Measurements from ENCODE around the gene ARRB1. TPM values are rescaled to one million over a fixed set of nuclear protein-coding genes. Genes with fewer than 3 reads are reported as not detected.

The ARRB1 gene
- total and polyA plus RNA-seq, 4 donors = 3.3 to 21.2 (median 12.5) TPM

DNA sequence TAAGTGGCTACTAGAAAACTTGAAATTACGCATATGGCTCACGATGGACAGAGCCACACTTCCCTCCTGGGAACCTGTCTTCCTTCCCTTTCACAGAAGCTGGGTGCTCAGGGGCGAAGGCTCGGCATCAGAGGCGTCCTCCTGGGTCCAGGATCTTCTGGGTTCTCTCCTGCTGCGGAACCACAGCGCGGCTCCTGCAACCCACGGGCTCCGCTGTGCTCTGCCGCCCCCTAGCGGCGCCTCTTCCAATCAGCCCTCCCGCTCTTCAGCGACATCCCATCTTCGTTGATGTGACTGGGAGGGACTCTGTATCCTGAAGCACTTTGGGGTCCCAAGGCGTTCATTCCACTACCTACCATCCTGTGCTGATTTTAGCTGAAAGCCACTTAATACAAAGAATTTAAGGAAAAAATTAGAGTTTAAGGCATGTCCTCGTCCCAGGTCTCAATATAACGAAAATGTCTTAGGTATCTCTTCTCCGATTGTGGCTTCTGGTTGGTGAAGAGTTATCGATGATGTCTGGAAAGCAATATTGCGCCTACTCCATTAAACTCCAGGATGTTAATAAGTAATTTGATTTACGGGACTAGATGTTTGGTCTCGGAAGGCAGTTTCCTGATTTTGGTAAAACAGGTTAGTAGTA, 33.1 kb upstream of the ARRB1 start:
- WGBS = 20% methylated on average over 24 of the region's 24 CpGs
- no peaks in the 10 kb centered on the region for H3K9me3 ChIP-seq (ENCODE audit: control insufficient read depth in 4 of 4, low read length in 3 of 4)
- TF ChIP-seq NR2F2 (IDR thresholded peaks at IDR 0.05) (no peak), RAD21 (IDR thresholded peaks at IDR 0.05) (peak; percentile 98 to 99), GABPA (IDR thresholded peaks at IDR 0.05 in 1 of 2, conservative IDR thresholded peaks at IDR 0.05 in 1 of 2) (no peak), HNF4A (conservative IDR thresholded peaks at IDR 0.05) (no peak), RXRA (IDR thresholded peaks at IDR 0.05) (peak in 1 of 2 donors; percentile 9), TAF1 (conservative IDR thresholded peaks at IDR 0.05) (no peak), EGR1 (IDR thresholded peaks at IDR 0.05; ENCODE audit: low read depth in 2 of 2) (no peak)
- TF ChIP-seq, protein P1, sequence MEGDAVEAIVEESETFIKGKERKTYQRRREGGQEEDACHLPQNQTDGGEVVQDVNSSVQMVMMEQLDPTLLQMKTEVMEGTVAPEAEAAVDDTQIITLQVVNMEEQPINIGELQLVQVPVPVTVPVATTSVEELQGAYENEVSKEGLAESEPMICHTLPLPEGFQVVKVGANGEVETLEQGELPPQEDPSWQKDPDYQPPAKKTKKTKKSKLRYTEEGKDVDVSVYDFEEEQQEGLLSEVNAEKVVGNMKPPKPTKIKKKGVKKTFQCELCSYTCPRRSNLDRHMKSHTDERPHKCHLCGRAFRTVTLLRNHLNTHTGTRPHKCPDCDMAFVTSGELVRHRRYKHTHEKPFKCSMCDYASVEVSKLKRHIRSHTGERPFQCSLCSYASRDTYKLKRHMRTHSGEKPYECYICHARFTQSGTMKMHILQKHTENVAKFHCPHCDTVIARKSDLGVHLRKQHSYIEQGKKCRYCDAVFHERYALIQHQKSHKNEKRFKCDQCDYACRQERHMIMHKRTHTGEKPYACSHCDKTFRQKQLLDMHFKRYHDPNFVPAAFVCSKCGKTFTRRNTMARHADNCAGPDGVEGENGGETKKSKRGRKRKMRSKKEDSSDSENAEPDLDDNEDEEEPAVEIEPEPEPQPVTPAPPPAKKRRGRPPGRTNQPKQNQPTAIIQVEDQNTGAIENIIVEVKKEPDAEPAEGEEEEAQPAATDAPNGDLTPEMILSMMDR (IDR thresholded peaks at IDR 0.05; ENCODE audit: low read depth, low read length, missing input control) = peak; percentile 90
- TF ChIP-seq, protein P2, sequence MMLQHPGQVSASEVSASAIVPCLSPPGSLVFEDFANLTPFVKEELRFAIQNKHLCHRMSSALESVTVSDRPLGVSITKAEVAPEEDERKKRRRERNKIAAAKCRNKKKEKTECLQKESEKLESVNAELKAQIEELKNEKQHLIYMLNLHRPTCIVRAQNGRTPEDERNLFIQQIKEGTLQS (IDR thresholded peaks at IDR 0.05) = no peak
- TF ChIP-seq, protein P3, sequence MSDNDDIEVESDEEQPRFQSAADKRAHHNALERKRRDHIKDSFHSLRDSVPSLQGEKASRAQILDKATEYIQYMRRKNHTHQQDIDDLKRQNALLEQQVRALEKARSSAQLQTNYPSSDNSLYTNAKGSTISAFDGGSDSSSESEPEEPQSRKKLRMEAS (IDR thresholded peaks at IDR 0.05) = no peak
- TF ChIP-seq, protein P4, sequence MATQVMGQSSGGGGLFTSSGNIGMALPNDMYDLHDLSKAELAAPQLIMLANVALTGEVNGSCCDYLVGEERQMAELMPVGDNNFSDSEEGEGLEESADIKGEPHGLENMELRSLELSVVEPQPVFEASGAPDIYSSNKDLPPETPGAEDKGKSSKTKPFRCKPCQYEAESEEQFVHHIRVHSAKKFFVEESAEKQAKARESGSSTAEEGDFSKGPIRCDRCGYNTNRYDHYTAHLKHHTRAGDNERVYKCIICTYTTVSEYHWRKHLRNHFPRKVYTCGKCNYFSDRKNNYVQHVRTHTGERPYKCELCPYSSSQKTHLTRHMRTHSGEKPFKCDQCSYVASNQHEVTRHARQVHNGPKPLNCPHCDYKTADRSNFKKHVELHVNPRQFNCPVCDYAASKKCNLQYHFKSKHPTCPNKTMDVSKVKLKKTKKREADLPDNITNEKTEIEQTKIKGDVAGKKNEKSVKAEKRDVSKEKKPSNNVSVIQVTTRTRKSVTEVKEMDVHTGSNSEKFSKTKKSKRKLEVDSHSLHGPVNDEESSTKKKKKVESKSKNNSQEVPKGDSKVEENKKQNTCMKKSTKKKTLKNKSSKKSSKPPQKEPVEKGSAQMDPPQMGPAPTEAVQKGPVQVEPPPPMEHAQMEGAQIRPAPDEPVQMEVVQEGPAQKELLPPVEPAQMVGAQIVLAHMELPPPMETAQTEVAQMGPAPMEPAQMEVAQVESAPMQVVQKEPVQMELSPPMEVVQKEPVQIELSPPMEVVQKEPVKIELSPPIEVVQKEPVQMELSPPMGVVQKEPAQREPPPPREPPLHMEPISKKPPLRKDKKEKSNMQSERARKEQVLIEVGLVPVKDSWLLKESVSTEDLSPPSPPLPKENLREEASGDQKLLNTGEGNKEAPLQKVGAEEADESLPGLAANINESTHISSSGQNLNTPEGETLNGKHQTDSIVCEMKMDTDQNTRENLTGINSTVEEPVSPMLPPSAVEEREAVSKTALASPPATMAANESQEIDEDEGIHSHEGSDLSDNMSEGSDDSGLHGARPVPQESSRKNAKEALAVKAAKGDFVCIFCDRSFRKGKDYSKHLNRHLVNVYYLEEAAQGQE (IDR thresholded peaks at IDR 0.05) = no peak
- no peak overlapping the region for H3K4me3 ChIP-seq (ENCODE audit: low read depth in 1 of 3, low read length in 3 of 3)
- DNase-seq (ENCODE audit: low spot score) = peak; percentile 86
- H3K27me3 ChIP-seq (ENCODE audit: control insufficient read depth in 4 of 4, insufficient read depth in 4 of 4, low read length in 3 of 4) = no peaks in the 10 kb centered on the region
- no peak overlapping the region for H3K27ac ChIP-seq (ENCODE audit: low read depth in 1 of 2, low read length in 2 of 2)
- H3K9ac ChIP-seq (ENCODE audit: low read depth in 1 of 2, low read length in 2 of 2) = no peak overlapping the region
- H3K4me1 ChIP-seq (ENCODE audit: control insufficient read depth in 4 of 4, insufficient read depth in 4 of 4, low read length in 3 of 4) = peaks cover 0 to 8% (median 2%) of the 10 kb centered on the region in 4 donors
- H3K36me3 ChIP-seq (ENCODE audit: control insufficient read depth in 4 of 4, insufficient read depth in 3 of 4, low read depth in 1 of 4, low read length in 3 of 4) = no peaks in the 10 kb centered on the region

DNA sequence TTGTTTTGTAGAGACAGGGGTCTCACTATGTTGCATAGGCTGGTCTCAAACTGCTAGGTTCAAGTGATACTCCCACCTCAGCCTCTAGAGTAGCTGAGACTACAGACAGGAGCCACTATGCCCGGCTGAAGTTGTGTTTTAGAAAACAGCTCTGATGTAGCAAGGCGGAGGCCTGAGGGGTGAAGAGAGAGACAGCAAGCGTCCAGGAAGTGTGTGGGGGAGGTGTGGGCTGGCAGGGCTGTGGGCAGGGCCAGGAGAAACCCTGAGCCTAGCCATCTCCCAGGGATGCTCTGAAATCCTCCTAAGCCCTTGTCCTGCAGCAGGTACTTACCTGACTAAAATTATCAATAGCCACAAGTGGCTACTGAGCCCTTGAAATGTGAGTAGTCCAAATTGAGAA, 31.8 kb upstream of the ARRB1 start:
- Histone ChIP-seq H3K27me3 (ENCODE audit: control insufficient read depth in 4 of 4, insufficient read depth in 4 of 4, low read length in 3 of 4) (no peaks in the 10 kb centered on the region), H3K4me3 (ENCODE audit: low read depth in 1 of 3, low read length in 3 of 3) (no peak overlapping the region), H3K36me3 (ENCODE audit: control insufficient read depth in 4 of 4, insufficient read depth in 3 of 4, low read depth in 1 of 4, low read length in 3 of 4) (no peaks in the 10 kb centered on the region), H3K9me3 (ENCODE audit: control insufficient read depth in 4 of 4, low read length in 3 of 4) (no peaks in the 10 kb centered on the region), H3K27ac (ENCODE audit: low read depth in 1 of 2, low read length in 2 of 2) (no peak overlapping the region), H3K4me1 (ENCODE audit: control insufficient read depth in 4 of 4, insufficient read depth in 4 of 4, low read length in 3 of 4) (peaks cover 0 to 5% (median 2%) of the 10 kb centered on the region in 4 donors), H3K9ac (ENCODE audit: low read depth in 1 of 2, low read length in 2 of 2) (no peak overlapping the region)
- no peak for TF ChIP-seq EGR1 (IDR thresholded peaks at IDR 0.05; ENCODE audit: low read depth in 2 of 2)
- no peak for TF ChIP-seq NR2F2 (IDR thresholded peaks at IDR 0.05)
- WGBS = 84% methylated on average over 3 of the region's 3 CpGs
- no peak for DNase-seq (ENCODE audit: low spot score)
